Aorta (tissue), 5 donors: ENCODE results near the gene PDPN. TPM values are rescaled to one million over a fixed set of nuclear protein-coding genes. Genes with fewer than 3 reads are reported as not detected.

ENCODE experiments used
- ATAC-seq: fragments of 200-7000 bp; cut with Tn5 transposase; one replicate; pipeline ENCODE4 v1.9.1; 2022; ENCODE audit warnings: moderate library complexity; ENCODE audit not compliant: low FRiP score
- DNase-seq, 2 donors: peaks; one replicate each; pipeline ENCODE4 v3.0.0-alpha.2; 2020
- H3K27ac ChIP-seq, 2 donors: one replicate each; pipeline ENCODE4 v1.5.1; 2013; ENCODE audit warnings: low read length in 2 of 2, mild to moderate bottlenecking in 2 of 2, moderate library complexity in 2 of 2, control low read depth in 1 of 2, inconsistent platforms in 1 of 2, low read depth in 1 of 2
- H3K27me3 ChIP-seq, 2 donors: one replicate each; pipeline ENCODE4 v1.6.1; 2013; ENCODE audit warnings: control low read depth in 1 of 2, low read length in 1 of 2, mild to moderate bottlenecking in 1 of 2, moderate library complexity in 1 of 2; ENCODE audit not compliant: insufficient read depth in 2 of 2, control insufficient read depth in 1 of 2
- H3K36me3 ChIP-seq, 2 donors: one replicate each; pipeline ENCODE4 v1.6.1; 2013; ENCODE audit warnings: control low read depth in 1 of 2, low read length in 1 of 2, mild to moderate bottlenecking in 1 of 2; ENCODE audit not compliant: insufficient read depth in 2 of 2, control insufficient read depth in 1 of 2
- H3K4me1 ChIP-seq, 2 donors: one replicate each; pipeline ENCODE4 v1.6.1; 2013; ENCODE audit warnings: low read length in 2 of 2, control low read depth in 1 of 2, mild to moderate bottlenecking in 1 of 2, moderate library complexity in 1 of 2; ENCODE audit not compliant: insufficient read depth in 2 of 2, control insufficient read depth in 1 of 2
- H3K4me3 ChIP-seq, 2 donors: one replicate each; pipeline ENCODE4 v1.5.1; 2013; ENCODE audit warnings: low read length in 2 of 2, control low read depth in 1 of 2, mild to moderate bottlenecking in 1 of 2
- H3K9me3 ChIP-seq: one replicate; pipeline ENCODE4 v1.6.1; 2013; ENCODE audit warnings: mild to moderate bottlenecking, low read length; ENCODE audit not compliant: control insufficient read depth
- WGBS, 2 donors: extraction: QIAGEN DNeasy Blood & Tissue Kit; methylation state at CpG; one replicate each; pipeline ENCODE4 v1.1.7; 2013; 5-methylcytosine and 5-hydroxymethylcytosine counted together
- intact Hi-C, 2 donors: fragments of 100-400 bp; cut with DNase I; formaldehyde crosslinking; loops; one replicate each; pipeline versions ENCODE4 v1.14.2 to v1.15.0; 2022
- polyA plus RNA-seq, 2 donors: library from polyadenylated mRNA; stranded (reverse); fragments of 200-250 nt; gene quantifications; one replicate each; pipeline ENCODE4 v1.2.3, GENCODE V29; 2013
- total RNA-seq, 2 donors: library from RNA; stranded (reverse); fragmentation: NEBNext Ultra II Directional; extraction: Animal tissue kit (Norgen Biotek cat#: 25700); gene quantifications; one replicate each; pipeline ENCODE4 v1.2.1, GENCODE V29; 2021
- donor health status: healthy with polysubstance abuse.
- donor health status: Bipolar disorder and iron deficiency.
- donor health status: DM: no; HTN: no; CAD: no.
- donor health status: DM: no; HTN: no; CAD: no.
- donor health status: DM: yes; HTN: yes; CAD: no.

The PDPN gene
- total and polyA plus RNA-seq, 4 donors = 0.43 to 19.5 (median 17.7) TPM

- 86 to 88% methylated on average over 1 of the region's 1 CpG for WGBS, 2 donors
- no peaks in the 10 kb centered on the region for H3K4me1 ChIP-seq
- ATAC-seq = no peak
- H3K4me3 ChIP-seq = no peak overlapping the region
- DNase-seq = no peak
- no peak overlapping the region for H3K27ac ChIP-seq
- H3K36me3 ChIP-seq = no peaks in the 10 kb centered on the region
- no peaks in the 10 kb centered on the region for H3K9me3 ChIP-seq
- H3K27me3 ChIP-seq = no peaks in the 10 kb centered on the region
- intact Hi-C loops = loop anchor here (2.0 to 10.0 kb wide), 2 partner anchors 148 to 150 kb away; no protein-coding TSS in a partner anchor
Measured at GRCh38 chr1:13664451-13664850, 80.8 kb downstream of the PDPN start.

GRCh38 chr1:13666317-13666716, 82.7 kb downstream of the PDPN start:
- Histone ChIP-seq H3K36me3 (no peaks in the 10 kb centered on the region), H3K27me3 (no peaks in the 10 kb centered on the region), H3K9me3 (no peaks in the 10 kb centered on the region), H3K27ac (no peak overlapping the region), H3K4me3 (no peak overlapping the region), H3K4me1 (no peaks in the 10 kb centered on the region)
- DNase-seq (no peak), ATAC-seq (no peak)
- intact Hi-C loops = loop anchor here in 1 of 2 donors (10.0 kb wide), 1 partner anchor 148 kb away; no protein-coding TSS in a partner anchor
- WGBS, 2 donors = 88 to 89% methylated on average over 5 of the region's 5 CpGs

Other genes with a start within 250 kb of the PDPN start
- gene PRAMEF14, start 236.7 kb upstream of the PDPN start, total RNA-seq = not detected
- not detected for gene PRAMEF14, start 236.7 kb upstream of the PDPN start, polyA plus RNA-seq
- gene PRAMEF19, start 211.9 kb upstream of the PDPN start, total RNA-seq = not detected
- not detected for gene PRAMEF19, start 211.9 kb upstream of the PDPN start, polyA plus RNA-seq
- not detected for gene PRAMEF17, start 194.2 kb upstream of the PDPN start, total RNA-seq
- not detected for gene PRAMEF17, start 194.2 kb upstream of the PDPN start, polyA plus RNA-seq
- gene PRAMEF20, start 173.4 kb upstream of the PDPN start, total RNA-seq = not detected
- not detected for gene PRAMEF20, start 173.4 kb upstream of the PDPN start, polyA plus RNA-seq
- gene LRRC38, start 69.8 kb upstream of the PDPN start, total RNA-seq = not detected
- gene LRRC38, start 69.8 kb upstream of the PDPN start, polyA plus RNA-seq = not detected
- 10 to 100 TPM; 55.6 to 58.7 TPM for gene PRDM2, start 116.4 kb downstream of the PDPN start, total RNA-seq
- 10 to 100 TPM; 11.1 to 20.8 TPM for gene PRDM2, start 116.4 kb downstream of the PDPN start, polyA plus RNA-seq